HT-29 (cell line): ENCODE data around the gene SAMD4A. TPM values are rescaled to one million over a fixed set of nuclear protein-coding genes. Genes with fewer than 3 reads are reported as not detected.

ENCODE experiments used
- DNase-seq: peaks from one replicate; pipeline ENCODE4 v3.0.0-alpha.2; 2015; ENCODE audit warnings: low spot score
- total RNA-seq: library from RNA; depleted of rRNA; stranded (reverse); fragments of >200 nt; shearing (Covaris generic); gene quantifications from 2 replicates; pipeline ENCODE4 v1.2.3, GENCODE V29; 2014

SAMD4A gene
- total RNA-seq, 1 experiment from 2014 or later, result 9.5 TPM

DNA sequence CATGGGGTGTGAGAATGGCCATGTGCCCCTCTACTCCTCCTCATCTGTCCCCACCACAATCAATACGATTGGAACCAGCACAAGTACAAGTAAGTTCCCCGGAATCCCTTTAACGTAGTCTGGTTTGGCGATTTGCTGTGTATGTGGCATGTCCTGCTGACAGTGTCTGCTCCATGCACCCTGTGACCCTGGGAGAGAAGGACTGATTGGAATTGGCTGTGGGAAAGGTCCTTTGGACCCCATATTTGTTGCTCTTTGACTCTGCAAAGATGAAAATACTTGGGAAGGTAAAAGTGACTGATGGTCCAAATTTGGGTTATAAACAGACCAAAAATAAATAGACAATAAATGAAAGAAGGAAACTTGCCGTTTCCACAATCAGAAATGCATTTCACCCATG lies 135.6 kb downstream of the SAMD4A start:
- no peak for DNase-seq

DNA sequence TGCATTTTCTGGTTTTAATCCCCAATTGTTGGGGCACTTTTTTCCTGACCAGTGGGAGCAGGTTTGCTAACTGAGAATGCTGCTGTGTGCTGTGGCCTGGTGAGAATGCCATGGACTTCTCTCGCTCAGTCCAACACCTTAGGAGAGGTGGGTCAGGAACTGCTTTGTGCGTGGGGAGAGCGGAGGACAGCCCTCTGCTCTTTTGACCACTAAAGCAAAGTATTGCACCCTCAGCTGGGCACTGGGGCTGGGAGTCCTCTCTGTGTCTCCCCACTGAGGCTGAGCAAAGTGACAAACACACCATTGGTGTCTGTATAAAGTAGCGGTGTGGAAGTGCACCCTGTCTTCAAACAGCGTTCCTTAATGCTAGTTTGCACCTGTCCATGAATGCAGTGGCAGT lies 136.2 kb downstream of the SAMD4A start:
- no peak for DNase-seq

DNA sequence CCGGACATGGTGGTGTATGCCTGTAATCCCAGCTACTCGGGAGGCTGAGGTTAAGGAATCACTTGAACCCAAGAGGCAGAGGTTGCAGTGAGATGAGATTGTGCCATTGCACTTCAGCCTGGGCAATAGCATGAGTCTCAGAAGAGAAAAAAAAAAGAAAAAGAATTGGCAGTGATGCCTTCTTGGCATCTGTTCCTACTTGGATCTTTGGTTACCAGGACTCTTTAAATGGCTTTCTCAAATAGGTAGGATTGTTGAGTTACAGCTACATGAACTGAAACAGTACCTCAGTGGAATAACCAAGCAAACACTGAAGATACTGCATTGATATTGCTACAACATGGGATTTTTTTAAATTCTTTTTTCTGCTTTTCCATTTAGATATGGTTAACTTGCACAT lies 136.8 kb downstream of the SAMD4A start:
- DNase-seq, result no peak

DNA sequence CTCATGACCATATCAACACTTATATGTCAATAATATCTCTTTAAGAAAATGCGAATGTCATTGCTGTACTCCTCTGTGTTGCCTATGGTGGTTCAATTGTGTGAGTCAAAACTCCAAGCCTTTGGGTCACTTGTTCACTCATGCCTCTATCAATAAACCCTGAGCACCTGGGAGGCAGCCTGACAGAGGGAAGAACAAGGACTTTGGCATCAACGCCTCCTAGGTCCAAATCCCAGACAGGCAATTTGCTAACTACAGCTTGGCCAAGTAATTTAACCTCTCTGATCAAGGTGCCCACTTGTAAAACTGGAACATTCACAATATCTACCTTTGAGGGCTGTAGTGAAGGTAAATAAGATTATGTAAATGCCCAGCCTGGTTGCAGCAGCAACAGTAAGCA lies 137.8 kb downstream of the SAMD4A start:
- no peak for DNase-seq

DNA sequence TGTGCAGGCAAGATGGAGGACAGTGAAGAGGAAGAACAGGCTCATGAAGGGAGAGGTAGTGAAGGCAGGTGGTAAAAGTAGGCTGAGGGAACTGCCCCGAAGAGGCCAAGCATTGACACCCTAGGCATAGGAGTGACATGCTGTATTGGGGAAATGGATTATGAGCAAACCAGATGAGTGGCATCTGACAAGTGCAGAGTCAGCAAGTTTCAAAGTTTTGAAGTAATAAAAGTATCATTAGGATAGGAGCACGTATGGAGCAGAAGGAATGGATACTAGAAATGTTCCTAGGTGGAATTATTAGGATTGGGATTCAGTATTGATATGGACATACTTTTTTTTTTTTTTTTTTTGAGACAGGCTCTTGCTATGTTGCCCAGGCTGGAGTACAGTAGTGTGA lies 139.8 kb downstream of the SAMD4A start:
- DNase-seq, result no peak

DNA sequence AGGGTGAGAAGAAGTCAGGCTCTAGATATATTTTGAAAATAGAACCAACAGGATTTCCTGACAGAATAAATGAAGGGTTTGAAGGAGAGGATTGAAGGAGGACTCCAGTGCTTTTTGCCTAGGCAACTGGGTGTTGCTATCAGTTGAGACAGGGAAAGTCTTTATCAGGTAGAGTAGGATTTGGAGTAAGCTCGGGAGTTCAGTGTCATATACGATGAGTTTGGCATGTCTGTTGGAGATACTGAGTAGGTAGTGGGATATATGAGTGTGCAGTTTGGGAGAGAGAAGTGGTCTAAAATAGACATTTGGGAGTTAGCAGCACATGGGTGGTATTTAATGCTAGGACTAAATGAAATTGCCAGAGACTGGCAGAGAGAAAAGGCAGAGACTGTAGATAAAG lies 141.2 kb downstream of the SAMD4A start:
- DNase-seq, result no peak

DNA sequence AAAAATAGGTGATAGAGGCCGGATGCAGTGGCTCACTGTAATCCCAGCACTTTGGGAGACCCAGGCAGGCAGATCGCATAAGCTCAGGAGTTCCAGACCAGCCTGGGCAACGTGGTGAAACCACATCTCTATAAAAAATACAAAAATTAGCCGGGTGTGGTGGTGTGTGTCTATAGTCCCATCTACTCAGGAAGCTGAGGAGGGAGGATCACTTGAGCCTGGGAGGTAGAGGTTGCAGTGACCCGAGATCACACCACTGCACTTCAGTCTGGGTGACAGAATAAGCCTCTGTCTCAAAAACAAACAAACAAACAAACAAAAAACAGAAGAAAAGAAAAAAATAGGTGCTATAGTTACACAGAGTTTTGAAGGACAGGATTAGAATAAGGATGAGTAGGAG lies 142.1 kb downstream of the SAMD4A start:
- no peak for DNase-seq

DNA sequence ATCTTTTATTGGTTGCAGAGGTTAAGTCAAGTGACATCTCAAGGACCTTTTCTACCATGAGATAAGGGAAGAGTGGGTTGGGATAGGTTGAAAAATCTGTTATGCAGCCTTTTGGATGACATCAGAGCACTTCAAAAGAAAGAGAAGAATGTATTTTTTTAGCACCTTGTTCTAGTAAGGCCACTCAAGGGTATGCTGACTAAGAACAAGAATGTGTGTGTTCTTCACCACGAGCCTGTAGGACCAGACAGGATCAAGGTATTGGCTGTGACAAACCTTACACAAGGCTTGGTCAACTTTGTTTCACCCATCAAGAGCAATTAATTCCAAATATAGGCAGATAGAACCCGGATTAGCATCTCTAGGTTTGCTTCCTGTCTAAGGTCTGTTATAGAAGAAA lies 142.5 kb downstream of the SAMD4A start:
- DNase-seq, result no peak

GRCh38 chr14:54709867-54710266 lies 142.9 kb downstream of the SAMD4A start:
- DNase-seq, result no peak

GRCh38 chr14:54711312-54711711 lies 144.4 kb downstream of the SAMD4A start:
- no peak for DNase-seq

GRCh38 chr14:54711812-54712464 lies 145.0 kb downstream of the SAMD4A start:
- no peak for DNase-seq

- no peak for DNase-seq
Measured at GRCh38 chr14:54712465-54713200, 145.7 kb downstream of the SAMD4A start.

GRCh38 chr14:54713379-54713778 lies 146.5 kb downstream of the SAMD4A start:
- no peak for DNase-seq

DNA sequence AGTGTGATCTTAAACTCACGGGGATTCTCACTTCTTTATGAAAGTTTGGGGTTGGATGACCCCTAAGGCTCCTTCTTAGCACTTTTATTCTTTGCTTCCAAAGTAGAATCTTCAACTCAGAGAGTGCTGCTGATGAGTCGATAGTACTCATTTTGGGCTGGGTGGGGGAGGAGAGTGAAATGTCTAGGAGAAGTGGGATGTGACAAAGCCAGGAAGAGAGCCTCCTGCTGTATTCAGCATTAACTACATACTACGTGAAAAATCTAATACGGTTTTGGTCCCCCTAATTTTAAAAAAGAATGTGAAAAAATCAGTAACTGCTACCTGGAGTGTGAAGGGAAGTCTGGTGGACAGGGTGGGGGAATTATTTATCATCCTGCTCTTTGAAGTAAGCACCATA lies 148.3 kb downstream of the SAMD4A start:
- DNase-seq, result no peak

DNA sequence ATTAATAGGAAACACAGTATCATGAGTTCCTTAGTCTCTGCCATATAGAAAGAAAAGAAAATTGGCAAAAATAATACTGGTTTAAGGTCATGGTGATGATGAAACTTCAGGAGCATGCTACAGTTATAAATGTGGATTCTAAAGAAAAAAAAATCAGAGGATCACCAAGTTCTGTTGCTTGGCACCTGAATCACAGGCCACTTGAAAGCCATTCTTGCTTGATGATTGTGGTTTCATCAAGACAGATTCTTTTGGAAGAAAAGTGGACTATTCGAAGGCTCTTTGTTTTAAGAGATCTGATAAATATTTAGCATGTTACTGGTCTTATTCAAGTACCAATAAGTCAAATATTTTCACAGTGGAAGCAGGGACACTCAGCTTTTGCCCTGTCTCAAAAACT lies 148.9 kb downstream of the SAMD4A start:
- DNase-seq, result no peak

- no peak for DNase-seq
Measured at GRCh38 chr14:54716862-54717261, 149.9 kb downstream of the SAMD4A start.

- DNase-seq, result no peak
Measured at GRCh38 chr14:54718046-54718445, 151.1 kb downstream of the SAMD4A start.

DNA sequence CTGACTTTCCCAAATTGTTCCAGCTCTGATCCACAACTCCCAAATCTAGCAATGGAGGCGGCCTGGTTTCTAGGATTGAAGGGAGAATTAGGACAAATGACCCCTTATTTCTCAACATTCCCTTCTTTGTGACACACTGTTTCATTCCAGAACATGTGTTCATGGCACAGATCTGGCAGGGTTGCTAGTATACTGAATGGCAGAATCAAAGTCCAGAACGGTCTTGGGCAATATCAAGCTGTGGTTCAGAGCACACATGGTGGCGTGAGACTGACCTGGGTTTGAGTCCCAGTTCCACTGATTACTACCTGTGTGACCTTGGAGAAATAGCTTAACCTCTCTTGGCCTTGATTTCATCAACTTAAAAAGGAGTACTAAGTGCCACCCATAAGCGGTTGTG lies 152.5 kb downstream of the SAMD4A start:
- no peak for DNase-seq

- peak; percentile 49 for DNase-seq
Measured at GRCh38 chr14:54722791-54723432, 156.0 kb downstream of the SAMD4A start.

- DNase-seq, result no peak
Measured at GRCh38 chr14:54724123-54724522, 157.2 kb downstream of the SAMD4A start.

DNA sequence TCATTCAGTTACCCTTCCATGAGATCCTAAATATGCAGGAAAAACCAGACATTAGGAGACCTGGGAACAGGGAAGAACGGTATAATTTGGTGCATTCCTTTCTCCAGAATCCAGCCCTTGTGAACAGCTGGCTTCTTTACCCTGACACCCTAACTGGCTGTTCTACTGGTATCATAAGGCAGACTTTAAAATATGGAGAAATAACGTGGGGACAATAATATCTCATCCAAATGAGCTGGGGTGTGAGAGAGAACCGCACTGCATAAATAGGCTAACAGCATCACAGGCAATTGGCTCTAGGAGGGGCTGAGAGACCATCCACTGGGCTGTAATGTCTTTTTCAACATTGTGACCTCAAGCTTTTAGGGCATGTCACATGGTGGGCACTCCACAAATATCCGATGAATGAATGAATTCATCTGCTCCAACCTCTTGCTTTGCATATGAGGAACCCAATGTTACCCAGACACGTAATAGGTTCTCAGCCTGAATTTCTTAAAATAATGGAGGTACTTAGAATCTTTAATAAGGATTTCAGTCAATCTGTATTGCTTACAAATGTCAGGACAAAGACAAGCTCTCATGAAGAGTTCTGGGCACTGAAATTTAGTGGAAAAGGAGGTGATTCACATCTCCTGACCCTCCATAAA lies 157.9 kb downstream of the SAMD4A start:
- no peak for DNase-seq

DNA sequence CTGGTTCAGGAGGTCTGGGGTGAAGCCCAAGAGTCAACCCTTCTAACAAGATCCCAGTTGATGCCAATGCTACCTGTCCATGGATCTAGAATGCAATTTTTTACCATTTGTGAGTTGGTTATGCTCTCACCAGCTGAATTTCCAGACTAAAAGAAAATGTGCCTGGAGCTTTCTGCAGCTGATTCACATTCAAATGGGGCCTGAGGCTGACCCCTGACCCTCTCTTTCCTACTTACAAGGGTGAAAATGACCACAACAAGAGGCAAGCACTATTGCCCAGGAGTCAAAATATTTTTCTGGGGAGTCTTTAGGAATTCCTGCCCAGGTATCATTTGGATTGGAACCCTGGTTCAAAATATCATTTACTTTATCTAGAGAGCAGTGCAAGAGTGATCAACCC lies 159.1 kb downstream of the SAMD4A start:
- DNase-seq, result no peak
